Measurements from ENCODE around the gene PON2.
"Not testable (repeated sequence)": the region's sequence is repeated elsewhere in the genome, so short reads cannot be mapped to it uniquely, and the experiment has no call there.

Gene PON2

GRCh38 chr7:95469848-95470247 lies 35.0 kb upstream of the PON2 start:
- no peak overlapping the region for H3K4me3 ChIP-seq (ENCODE audit: control insufficient read depth, low read depth, low read length)
- TF ChIP-seq CTCF (IDR thresholded peaks at IDR 0.05; ENCODE audit: control insufficient read depth, insufficient read depth, low read depth, low read length, missing control alignments) = no peak
- DNase-seq (ENCODE audit: low read depth) = no peak

- no peak overlapping the region for H3K4me3 ChIP-seq (ENCODE audit: control insufficient read depth, low read depth, low read length)
- no peak for DNase-seq (ENCODE audit: low read depth)
- no peak for TF ChIP-seq CTCF (IDR thresholded peaks at IDR 0.05; ENCODE audit: control insufficient read depth, insufficient read depth, low read depth, low read length, missing control alignments)
Observed at GRCh38 chr7:95469187-95469586, 34.4 kb upstream of the PON2 start.

GRCh38 chr7:95467912-95468607 lies 33.2 kb upstream of the PON2 start:
- no peak for DNase-seq (ENCODE audit: low read depth)
- no peak overlapping the region for H3K4me3 ChIP-seq (ENCODE audit: control insufficient read depth, low read depth, low read length)
- TF ChIP-seq CTCF (IDR thresholded peaks at IDR 0.05; ENCODE audit: control insufficient read depth, insufficient read depth, low read depth, low read length, missing control alignments) = no peak

- not testable (repeated sequence) for H3K4me3 ChIP-seq (ENCODE audit: control insufficient read depth, low read depth, low read length); DNase-seq (ENCODE audit: low read depth)
Observed at GRCh38 chr7:95460653-95461052, 25.8 kb upstream of the PON2 start.

- H3K4me3 ChIP-seq (ENCODE audit: control insufficient read depth, low read depth, low read length) = no peak overlapping the region
- DNase-seq (ENCODE audit: low read depth) = no peak
- no peak for TF ChIP-seq CTCF (IDR thresholded peaks at IDR 0.05; ENCODE audit: control insufficient read depth, insufficient read depth, low read depth, low read length, missing control alignments)
Observed at GRCh38 chr7:95457947-95458346, 23.1 kb upstream of the PON2 start.

- H3K4me3 ChIP-seq (ENCODE audit: control insufficient read depth, low read depth, low read length) = no peak overlapping the region
- TF ChIP-seq CTCF (IDR thresholded peaks at IDR 0.05; ENCODE audit: control insufficient read depth, insufficient read depth, low read depth, low read length, missing control alignments) = no peak
- no peak for DNase-seq (ENCODE audit: low read depth)
Observed at GRCh38 chr7:95454438-95455045, 19.7 kb upstream of the PON2 start.

- DNase-seq (ENCODE audit: low read depth) = no peak
- TF ChIP-seq CTCF (IDR thresholded peaks at IDR 0.05; ENCODE audit: control insufficient read depth, insufficient read depth, low read depth, low read length, missing control alignments) = no peak
- no peak overlapping the region for H3K4me3 ChIP-seq (ENCODE audit: control insufficient read depth, low read depth, low read length)
Observed at GRCh38 chr7:95446618-95447017, 11.8 kb upstream of the PON2 start.

Measured in AG09309 (cell line).